ENCODE data around the gene ADRA2B.

- TF ChIP-seq CTCF (IDR thresholded peaks at IDR 0.05; ENCODE audit: low read length) (no peak), EZH2 (IDR thresholded peaks at IDR 0.05; ENCODE audit: borderline replicate concordance, low read length) (no peak)
Measured at GRCh38 chr2:96103187-96103601, 13.2 kb downstream of the ADRA2B start.

Measured in OCI-LY1 (cell line).